H9 (cell line): ENCODE data around the gene GOT2. TPM values are rescaled to one million over a fixed set of nuclear protein-coding genes. Genes with fewer than 3 reads are reported as not detected.

ENCODE experiments used
- DNase-seq: peaks from one replicate; pipeline ENCODE4 v3.0.0-alpha.2; 2017
- H2AFZ ChIP-seq: one replicate; pipeline ENCODE4 v1.6.1; 2013; ENCODE audit warnings: mild to moderate bottlenecking, low read length, control low read depth, moderate library complexity
- H2AK5ac ChIP-seq: 2 replicates; pipeline ENCODE4 v1.6.1; 2013; ENCODE audit warnings: low read length, control low read depth, mixed read lengths; ENCODE audit not compliant: insufficient read length
- H2BK120ac ChIP-seq: one replicate; pipeline ENCODE4 v1.6.1; 2013; ENCODE audit warnings: low read depth, mild to moderate bottlenecking, low read length, control low read depth, inconsistent platforms; ENCODE audit not compliant: poor library complexity, severe bottlenecking
- H2BK12ac ChIP-seq: 2 replicates; pipeline ENCODE4 v1.6.1; 2013; ENCODE audit warnings: low read length, control low read depth, mixed read lengths, low read depth; ENCODE audit not compliant: insufficient read length
- H2BK15ac ChIP-seq: 2 replicates; pipeline ENCODE4 v1.6.1; 2013; ENCODE audit warnings: low read depth, low read length, control low read depth
- H2BK20ac ChIP-seq: one replicate; pipeline ENCODE4 v1.6.1; 2013; ENCODE audit warnings: low read depth, mild to moderate bottlenecking, low read length, control low read depth, inconsistent platforms; ENCODE audit not compliant: poor library complexity, severe bottlenecking
- H2BK5ac ChIP-seq: 2 replicates; pipeline ENCODE4 v1.6.1; 2013; ENCODE audit warnings: low read length, control low read depth, mixed read lengths; ENCODE audit not compliant: insufficient read length
- H3K14ac ChIP-seq: 2 replicates; pipeline ENCODE4 v1.6.1; 2013; ENCODE audit warnings: low read length, control low read depth; ENCODE audit not compliant: insufficient read depth
- H3K18ac ChIP-seq: 2 replicates; pipeline ENCODE4 v1.6.1; 2013; ENCODE audit warnings: low read depth, mild to moderate bottlenecking, mixed read lengths, low read length, control low read depth; ENCODE audit not compliant: insufficient read length
- H3K23ac ChIP-seq: 2 replicates; pipeline ENCODE4 v1.6.1; 2013; ENCODE audit warnings: low read length, control low read depth, mixed read lengths, low read depth; ENCODE audit not compliant: insufficient read length
- H3K23me2 ChIP-seq: 2 replicates; pipeline ENCODE4 v1.6.1; 2013; ENCODE audit warnings: low read depth, mild to moderate bottlenecking, mixed read lengths, low read length, control low read depth; ENCODE audit not compliant: insufficient read length, poor library complexity, severe bottlenecking
- H3K27ac ChIP-seq: 2 replicates; pipeline ENCODE4 v1.5.1; 2013; ENCODE audit warnings: low read length, control low read depth, mixed read lengths, low read depth; ENCODE audit not compliant: insufficient read length
- H3K27me3 ChIP-seq: 2 replicates; pipeline ENCODE4 v1.6.1; 2013; ENCODE audit warnings: low read length, control low read depth, inconsistent platforms; ENCODE audit not compliant: insufficient read depth
- H3K4ac ChIP-seq: 2 replicates; pipeline ENCODE4 v1.6.1; 2013; ENCODE audit warnings: low read depth, mild to moderate bottlenecking, control low read depth, inconsistent platforms, low read length, moderate library complexity
- H3K4me1 ChIP-seq: 2 replicates; pipeline ENCODE4 v1.6.1; 2013; ENCODE audit warnings: low read length, control low read depth, inconsistent platforms; ENCODE audit not compliant: insufficient read depth
- H3K4me2 ChIP-seq: 2 replicates; pipeline ENCODE4 v1.6.1; 2013; ENCODE audit warnings: low read length, control low read depth, mixed read lengths; ENCODE audit not compliant: insufficient read length, insufficient read depth
- H3K56ac ChIP-seq: 2 replicates; pipeline ENCODE4 v1.6.1; 2013; ENCODE audit warnings: low read depth, mild to moderate bottlenecking, mixed read lengths, low read length, control low read depth; ENCODE audit not compliant: insufficient read length
- H3K79me1 ChIP-seq: 2 replicates; pipeline ENCODE4 v1.6.1; 2013; ENCODE audit warnings: low read depth, mild to moderate bottlenecking, moderate library complexity, low read length, control low read depth, inconsistent platforms; ENCODE audit not compliant: insufficient read depth, poor library complexity, severe bottlenecking
- H3K79me2 ChIP-seq: 2 replicates; pipeline ENCODE4 v1.6.1; 2013; ENCODE audit warnings: low read length, control low read depth, inconsistent platforms; ENCODE audit not compliant: insufficient read depth
- H3K9ac ChIP-seq: 2 replicates; pipeline ENCODE4 v1.6.1; 2013; ENCODE audit warnings: low read length, control low read depth, mixed read lengths; ENCODE audit not compliant: insufficient read length; ENCODE audit errors: extremely low read depth
- H3K9me3 ChIP-seq: one replicate; pipeline ENCODE4 v1.6.1; 2013; ENCODE audit warnings: low read depth, low read length, inconsistent platforms; ENCODE audit not compliant: control insufficient read depth
- H3T11ph ChIP-seq: one replicate; pipeline ENCODE4 v1.6.1; 2013; ENCODE audit warnings: mild to moderate bottlenecking, low read length, control low read depth, inconsistent platforms
- H4K20me1 ChIP-seq: one replicate; pipeline ENCODE4 v1.6.1; 2013; ENCODE audit not compliant: control insufficient read depth, insufficient read length, insufficient read depth
- H4K5ac ChIP-seq: 2 replicates; pipeline ENCODE4 v1.6.1; 2013; ENCODE audit warnings: low read depth, mild to moderate bottlenecking, mixed read lengths, low read length, control low read depth; ENCODE audit not compliant: insufficient read length
- H4K8ac ChIP-seq: replicated peaks from 2 replicates; pipeline ENCODE4 v1.6.1; 2013; ENCODE audit warnings: low read length, control low read depth, mixed read lengths, low read depth; ENCODE audit not compliant: insufficient read length
- H4K91ac ChIP-seq: 2 replicates; pipeline ENCODE4 v1.6.1; 2013; ENCODE audit warnings: low read depth, mild to moderate bottlenecking, moderate library complexity, mixed read lengths, low read length, control low read depth; ENCODE audit not compliant: insufficient read length
- H3K27ac Mint-ChIP-seq, 3 experiments: 2 replicates in 2 of 3; 3 replicates in 1 of 3; pipeline ENCODE4 v1.8.0; 2020 to 2021; ENCODE audit warnings: mixed read lengths in 3 of 3, mild to moderate bottlenecking in 1 of 3, moderate library complexity in 1 of 3
- H3K27me3 Mint-ChIP-seq: 2 replicates; pipeline ENCODE4 v1.8.0; 2021; ENCODE audit warnings: low read depth, mild to moderate bottlenecking, moderate library complexity, mixed read lengths
- H3K36me3 Mint-ChIP-seq, 3 experiments: 2 replicates in 2 of 3; 3 replicates in 1 of 3; pipeline ENCODE4 v1.8.0; 2020 to 2021; ENCODE audit warnings: low read depth in 3 of 3, mixed read lengths in 3 of 3; ENCODE audit not compliant: insufficient read depth in 1 of 3
- H3K4me1 Mint-ChIP-seq, 2 experiments: 2 replicates each; pipeline ENCODE4 v1.8.0; 2020; ENCODE audit warnings: mixed read lengths in 2 of 2
- H3K4me3 Mint-ChIP-seq, 2 experiments: 2 replicates in 1 of 2; 3 replicates in 1 of 2; pipeline ENCODE4 v1.8.0; 2020 to 2021; ENCODE audit warnings: mild to moderate bottlenecking in 2 of 2, mixed read lengths in 2 of 2, moderate library complexity in 1 of 2
- H3K9me3 Mint-ChIP-seq, 2 experiments: 2 replicates in 1 of 2; 3 replicates in 1 of 2; pipeline ENCODE4 v1.8.0; 2020; ENCODE audit warnings: mild to moderate bottlenecking in 2 of 2, mixed read lengths in 2 of 2, moderate library complexity in 1 of 2
- WGBS: extraction: QIAGEN DNeasy Blood & Tissue Kit; methylation state at CpG from one replicate; pipeline ENCODE4 v1.1.7; 2013; ENCODE audit warnings: missing lambda C conversion rate, low lambda C conversion rate, mixed read lengths; ENCODE audit not compliant: insufficient read length; ENCODE audit errors: extremely low coverage; 5-methylcytosine and 5-hydroxymethylcytosine counted together
- total RNA-seq: library from RNA; stranded (reverse); gene quantifications from 2 replicates; pipeline ENCODE4 v1.2.1, GENCODE V29; 2021
- TF ChIP-seq, protein P1 (sequence below): fragments of 200-600 bp; sonication (generic); conservative IDR thresholded peaks from 3 replicates; pipeline ENCODE4 v1.8.0; 2021; ENCODE audit warnings: antibody characterized with exemption, mild to moderate bottlenecking

The GOT2 gene
- total RNA-seq, 1 experiment from 2014 or later: 148 TPM

DNA sequence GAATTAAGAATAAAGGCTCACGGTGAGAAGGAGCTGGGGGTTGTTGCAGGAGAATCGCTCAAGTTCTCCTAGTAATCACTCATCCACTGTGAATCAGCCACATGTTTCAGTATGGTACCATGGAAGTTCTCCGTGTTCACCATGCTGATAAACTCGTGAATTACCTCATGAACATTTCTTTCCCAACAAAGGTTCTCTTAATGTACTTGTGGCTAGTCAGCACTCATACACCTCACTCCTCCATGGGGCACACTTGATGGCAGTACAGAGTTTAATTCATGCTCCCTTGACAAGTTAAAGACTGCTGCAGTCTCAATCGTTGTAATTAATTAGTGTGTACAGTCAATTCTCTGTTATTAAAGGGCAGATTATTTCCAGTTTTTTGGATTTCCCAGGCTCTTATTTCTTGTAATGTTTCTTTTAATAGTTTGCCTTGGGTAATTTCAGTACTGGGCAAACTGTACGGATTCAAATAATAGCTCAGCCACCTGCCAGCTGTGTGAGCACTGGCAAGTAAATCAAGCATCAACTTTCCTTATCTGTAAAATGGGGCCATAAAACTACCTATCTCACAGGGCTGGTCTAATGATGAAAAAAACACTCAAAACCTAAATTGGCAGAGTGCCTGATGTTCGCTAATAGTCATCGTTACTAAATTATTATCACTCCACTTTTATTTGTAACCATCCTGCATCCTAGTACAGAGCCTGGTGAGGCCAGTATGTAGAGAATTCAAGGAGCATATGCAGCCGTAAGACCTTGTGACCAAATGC is 6.1 kb downstream of the GOT2 start:
- no CpG with 5 or more reads among the region's 9 CpGs for WGBS
- H4K5ac ChIP-seq: no peak overlapping the region
- TF ChIP-seq, protein P1, sequence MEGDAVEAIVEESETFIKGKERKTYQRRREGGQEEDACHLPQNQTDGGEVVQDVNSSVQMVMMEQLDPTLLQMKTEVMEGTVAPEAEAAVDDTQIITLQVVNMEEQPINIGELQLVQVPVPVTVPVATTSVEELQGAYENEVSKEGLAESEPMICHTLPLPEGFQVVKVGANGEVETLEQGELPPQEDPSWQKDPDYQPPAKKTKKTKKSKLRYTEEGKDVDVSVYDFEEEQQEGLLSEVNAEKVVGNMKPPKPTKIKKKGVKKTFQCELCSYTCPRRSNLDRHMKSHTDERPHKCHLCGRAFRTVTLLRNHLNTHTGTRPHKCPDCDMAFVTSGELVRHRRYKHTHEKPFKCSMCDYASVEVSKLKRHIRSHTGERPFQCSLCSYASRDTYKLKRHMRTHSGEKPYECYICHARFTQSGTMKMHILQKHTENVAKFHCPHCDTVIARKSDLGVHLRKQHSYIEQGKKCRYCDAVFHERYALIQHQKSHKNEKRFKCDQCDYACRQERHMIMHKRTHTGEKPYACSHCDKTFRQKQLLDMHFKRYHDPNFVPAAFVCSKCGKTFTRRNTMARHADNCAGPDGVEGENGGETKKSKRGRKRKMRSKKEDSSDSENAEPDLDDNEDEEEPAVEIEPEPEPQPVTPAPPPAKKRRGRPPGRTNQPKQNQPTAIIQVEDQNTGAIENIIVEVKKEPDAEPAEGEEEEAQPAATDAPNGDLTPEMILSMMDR: no peak
- H3K4me1 ChIP-seq: peaks cover 3% of the 10 kb centered on the region; the same call in 1 of the 2 replicates
- Mint-ChIP-seq H3K27ac (peak overlapping the region; percentile 61 to 87 (median 72); a peak in 2 of 7 replicates), H3K9me3 (no peaks in the 10 kb centered on the region), H3K4me3 (no peak overlapping the region), H3K36me3 (peaks cover 5 to 23% (median 16%) of the 10 kb centered on the region in 3 experiments; a peak in 6 of 7 replicates), H3K27me3 (no peaks in the 10 kb centered on the region), H3K4me1 (peaks cover 12 to 14% of the 10 kb centered on the region in 2 experiments)
- no peak overlapping the region for H3K18ac ChIP-seq
- no peak overlapping the region for H2AK5ac ChIP-seq
- H3K4me2 ChIP-seq: no peak overlapping the region
- no peaks in the 10 kb centered on the region for H3K9me3 ChIP-seq
- no peak overlapping the region for H3K27ac ChIP-seq
- H2BK120ac ChIP-seq: no peak overlapping the region
- no peak overlapping the region for H4K8ac ChIP-seq
- H3K79me2 ChIP-seq: peaks cover 26% of the 10 kb centered on the region; the same call in 1 of the 2 replicates
- H2BK5ac ChIP-seq: no peak overlapping the region
- DNase-seq: no peak
- no peak overlapping the region for H3K4ac ChIP-seq
- peaks cover 3% of the 10 kb centered on the region for H3K23me2 ChIP-seq
- no peak overlapping the region for H3K9ac ChIP-seq
- H4K20me1 ChIP-seq: no peaks in the 10 kb centered on the region
- no peak overlapping the region for H3K23ac ChIP-seq
- H2BK12ac ChIP-seq: no peak overlapping the region
- no peak overlapping the region for H2BK15ac ChIP-seq
- no peak overlapping the region for H3T11ph ChIP-seq
- no peak overlapping the region for H2AFZ ChIP-seq
- H3K79me1 ChIP-seq: peaks cover 5% of the 10 kb centered on the region
- H2BK20ac ChIP-seq: no peak overlapping the region
- H4K91ac ChIP-seq: no peak overlapping the region
- H3K27me3 ChIP-seq: no peaks in the 10 kb centered on the region
- no peak overlapping the region for H3K14ac ChIP-seq
- H3K56ac ChIP-seq: no peak overlapping the region
